Measurements from ENCODE around the gene PGAM1. TPM values are rescaled to one million over a fixed set of nuclear protein-coding genes. Genes with fewer than 3 reads are reported as not detected.
"Not testable (repeated sequence)": the region's sequence is repeated elsewhere in the genome, so short reads cannot be mapped to it uniquely, and the experiment has no call there.

The PGAM1 gene
- total and polyA plus RNA-seq, 7 donors = 188 to 363 (median 246) TPM

DNA sequence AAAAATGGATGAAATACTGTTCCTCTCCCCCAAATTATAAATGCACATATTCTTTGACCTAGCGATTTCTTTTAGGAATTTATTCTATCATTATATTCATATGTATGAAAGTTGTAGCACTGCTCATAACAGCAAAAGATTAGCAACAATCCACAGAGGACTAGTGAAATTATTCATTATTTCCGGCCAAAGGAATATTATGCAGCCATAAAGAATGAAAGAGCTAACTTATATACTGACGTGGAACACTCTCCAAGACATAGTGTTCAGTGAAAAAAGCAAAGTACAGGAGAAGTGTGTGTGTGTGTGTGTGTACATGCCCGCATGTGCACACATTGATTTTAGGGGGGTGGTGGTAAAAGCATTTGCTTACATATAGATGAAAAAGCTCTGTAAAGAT lies 48.9 kb downstream of the PGAM1 start:
- no peak for DNase-seq
- Histone ChIP-seq H3K27ac (no peak overlapping the region), H3K27me3 (no peaks in the 10 kb centered on the region), H3K4me1 (no peaks in the 10 kb centered on the region), H3K4me3 (no peak overlapping the region), H3K9me3 (no peaks in the 10 kb centered on the region), H3K36me3 (peaks cover 10 to 99% (median 62%) of the 10 kb centered on the region in 4 donors)
- 96 to 98% methylated on average over 4 of the region's 4 CpGs for WGBS, 2 donors
- intact Hi-C loops (cut with DNase I) = no loop called here
- TF ChIP-seq POLR2AphosphoS5 (IDR thresholded peaks at IDR 0.05) (no peak), POLR2A (IDR thresholded peaks at IDR 0.05) (no peak), EP300 (IDR thresholded peaks at IDR 0.05) (no peak)
- TF ChIP-seq, protein P1, sequence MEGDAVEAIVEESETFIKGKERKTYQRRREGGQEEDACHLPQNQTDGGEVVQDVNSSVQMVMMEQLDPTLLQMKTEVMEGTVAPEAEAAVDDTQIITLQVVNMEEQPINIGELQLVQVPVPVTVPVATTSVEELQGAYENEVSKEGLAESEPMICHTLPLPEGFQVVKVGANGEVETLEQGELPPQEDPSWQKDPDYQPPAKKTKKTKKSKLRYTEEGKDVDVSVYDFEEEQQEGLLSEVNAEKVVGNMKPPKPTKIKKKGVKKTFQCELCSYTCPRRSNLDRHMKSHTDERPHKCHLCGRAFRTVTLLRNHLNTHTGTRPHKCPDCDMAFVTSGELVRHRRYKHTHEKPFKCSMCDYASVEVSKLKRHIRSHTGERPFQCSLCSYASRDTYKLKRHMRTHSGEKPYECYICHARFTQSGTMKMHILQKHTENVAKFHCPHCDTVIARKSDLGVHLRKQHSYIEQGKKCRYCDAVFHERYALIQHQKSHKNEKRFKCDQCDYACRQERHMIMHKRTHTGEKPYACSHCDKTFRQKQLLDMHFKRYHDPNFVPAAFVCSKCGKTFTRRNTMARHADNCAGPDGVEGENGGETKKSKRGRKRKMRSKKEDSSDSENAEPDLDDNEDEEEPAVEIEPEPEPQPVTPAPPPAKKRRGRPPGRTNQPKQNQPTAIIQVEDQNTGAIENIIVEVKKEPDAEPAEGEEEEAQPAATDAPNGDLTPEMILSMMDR (IDR thresholded peaks at IDR 0.05) = no peak

DNA sequence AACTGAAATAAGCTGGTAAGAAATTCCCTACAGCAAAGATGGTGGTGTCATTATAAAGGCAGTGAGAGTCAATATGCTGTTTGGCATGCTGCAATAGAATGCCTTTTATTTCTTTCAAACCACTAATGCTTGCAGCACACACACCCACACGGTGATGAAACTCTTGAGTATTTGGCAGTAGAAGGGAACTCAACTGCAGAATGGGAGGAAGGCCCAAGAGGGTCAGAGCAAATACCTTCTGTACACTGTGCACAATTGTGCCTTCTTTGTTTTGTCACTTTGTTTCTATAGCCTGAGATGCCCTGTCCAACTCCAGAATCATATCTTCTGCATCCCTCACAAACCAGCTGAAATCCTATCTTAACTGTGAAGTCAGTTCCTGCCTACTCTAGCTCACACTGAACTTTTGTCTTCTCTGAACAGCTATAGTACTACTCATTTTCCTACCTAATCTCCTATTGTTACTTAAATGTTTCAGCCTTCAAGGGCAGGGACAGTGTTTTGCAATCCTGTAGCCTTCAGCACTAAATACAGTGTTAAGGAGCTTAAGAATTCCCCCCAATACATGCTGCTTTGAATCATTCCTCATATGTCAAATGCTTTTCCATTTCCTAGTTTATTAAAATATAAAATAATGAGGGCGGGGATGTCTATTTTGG lies 50.1 kb downstream of the PGAM1 start:
- H3K27me3 ChIP-seq = no peaks in the 10 kb centered on the region
- intact Hi-C loops (cut with DNase I) = no loop called here
- TF ChIP-seq EP300 (IDR thresholded peaks at IDR 0.05) = no peak
- TF ChIP-seq, protein P1 (IDR thresholded peaks at IDR 0.05) = no peak
- no peak for TF ChIP-seq POLR2A (IDR thresholded peaks at IDR 0.05)
- no peak for TF ChIP-seq POLR2AphosphoS5 (IDR thresholded peaks at IDR 0.05)
- 86% methylated on average over 2 of the region's 2 CpGs for WGBS, 2 donors
- H3K4me1 ChIP-seq = no peaks in the 10 kb centered on the region
- H3K36me3 ChIP-seq = peaks cover 10 to 99% (median 64%) of the 10 kb centered on the region in 4 donors
- H3K9me3 ChIP-seq = no peaks in the 10 kb centered on the region
- no peak overlapping the region for H3K27ac ChIP-seq
- no peak for DNase-seq
- H3K4me3 ChIP-seq = no peak overlapping the region

DNA sequence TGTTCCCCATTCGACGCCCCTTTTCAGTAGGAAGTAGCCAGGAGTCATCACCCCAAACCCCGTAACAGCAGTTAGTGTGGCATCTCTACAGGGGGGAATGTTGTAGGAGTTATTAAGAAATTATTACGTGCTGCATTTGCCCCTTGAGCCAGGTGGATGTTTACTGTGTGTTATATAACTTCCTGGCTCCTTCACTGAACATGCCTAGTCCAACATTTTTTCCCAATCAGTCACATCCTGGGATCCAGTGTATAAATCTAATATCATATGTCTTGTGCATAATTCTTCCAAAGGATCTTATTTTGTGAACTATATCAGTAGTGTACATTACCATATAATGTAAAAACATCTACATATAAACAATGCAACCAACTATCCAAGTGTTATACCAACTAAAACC lies 53.4 kb downstream of the PGAM1 start:
- H3K4me3 ChIP-seq; intact Hi-C loops (cut with DNase I); H3K4me1 ChIP-seq; DNase-seq; H3K27ac ChIP-seq; H3K27me3 ChIP-seq; H3K9me3 ChIP-seq: not testable (repeated sequence)
- WGBS, 2 donors = 95 to 96% methylated on average over 4 of the region's 4 CpGs
- peaks cover 9 to 79% (median 59%) of the 10 kb centered on the region in 4 donors for H3K36me3 ChIP-seq

DNA sequence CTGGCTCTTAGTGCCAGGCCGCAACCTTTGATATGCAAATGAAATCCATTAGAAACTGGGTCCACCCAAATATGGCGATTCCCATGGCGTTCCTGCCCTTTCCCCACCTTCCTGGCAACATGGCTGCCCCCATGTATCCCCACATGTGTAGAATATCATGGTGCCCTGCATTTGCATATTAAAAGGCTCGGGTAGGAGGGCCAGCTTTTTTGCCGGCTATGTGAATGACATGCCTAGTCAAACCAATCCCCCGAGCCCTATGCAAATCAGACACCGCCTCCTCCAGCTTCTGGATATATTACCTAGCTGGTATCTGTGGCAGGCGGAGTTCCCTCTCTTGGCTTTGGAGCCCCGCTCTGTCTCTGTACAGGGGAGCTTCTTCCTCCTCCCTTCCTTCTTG lies 53.9 kb downstream of the PGAM1 start:
- WGBS, 2 donors = 82 to 83% methylated on average over 9 of the region's 9 CpGs
- Histone ChIP-seq H3K27ac (no peak overlapping the region), H3K4me1 (peaks cover 0 to 8% (median 0%) of the 10 kb centered on the region in 4 donors), H3K9me3 (no peaks in the 10 kb centered on the region), H3K36me3 (peaks cover 9 to 78% (median 55%) of the 10 kb centered on the region in 4 donors), H3K27me3 (no peaks in the 10 kb centered on the region), H3K4me3 (no peak overlapping the region)
- TF ChIP-seq EP300 (IDR thresholded peaks at IDR 0.05) = no peak
- TF ChIP-seq POLR2AphosphoS5 (IDR thresholded peaks at IDR 0.05) = no peak
- TF ChIP-seq, protein P1 (IDR thresholded peaks at IDR 0.05) = no peak
- no peak for TF ChIP-seq POLR2A (IDR thresholded peaks at IDR 0.05)
- intact Hi-C loops (cut with DNase I) = no loop called here
- no peak for DNase-seq

DNA sequence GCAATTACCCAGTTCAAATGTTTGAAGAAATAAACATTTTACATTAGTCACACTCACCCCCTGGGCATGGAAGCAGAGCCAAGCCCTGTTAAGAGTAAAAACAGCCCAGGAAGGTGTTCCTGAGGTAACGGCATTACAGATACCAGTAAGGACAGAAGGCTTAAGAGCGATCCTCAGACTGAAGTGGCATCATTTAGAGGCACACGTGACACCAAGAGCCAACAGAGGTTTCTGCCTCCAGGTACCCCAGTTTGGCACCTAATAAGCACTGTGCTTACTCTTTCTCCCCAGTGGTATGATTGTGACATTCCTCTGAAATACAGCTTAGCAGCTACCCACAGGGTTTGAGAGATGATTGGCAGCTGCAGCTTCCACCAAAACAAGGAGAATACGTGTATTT lies 55.1 kb downstream of the PGAM1 start:
- Histone ChIP-seq H3K27me3 (no peaks in the 10 kb centered on the region), H3K9me3 (no peaks in the 10 kb centered on the region), H3K4me1 (peaks cover 0 to 8% (median 0%) of the 10 kb centered on the region in 4 donors), H3K36me3 (peaks cover 9 to 74% (median 47%) of the 10 kb centered on the region in 4 donors), H3K27ac (no peak overlapping the region), H3K4me3 (no peak overlapping the region)
- intact Hi-C loops (cut with DNase I) = no loop called here
- no peak for TF ChIP-seq EP300 (IDR thresholded peaks at IDR 0.05)
- TF ChIP-seq, protein P1 (IDR thresholded peaks at IDR 0.05) = no peak
- no peak for TF ChIP-seq POLR2A (IDR thresholded peaks at IDR 0.05)
- no peak for TF ChIP-seq POLR2AphosphoS5 (IDR thresholded peaks at IDR 0.05)
- WGBS, 2 donors = 97 to 98% methylated on average over 4 of the region's 4 CpGs
- no peak for DNase-seq

Data from sigmoid colon (tissue), 7 donors.